Erythroblast (primary cell): ENCODE results near the gene ALG2.

Experiments
- GATA1 ChIP-seq: IDR thresholded peaks from 2 replicates; pipeline ENCODE4 v1.6.1; 2011; ENCODE audit warnings: low read depth, mild to moderate bottlenecking, control low read depth, low read length, moderate library complexity
- POLR2A ChIP-seq: IDR thresholded peaks from 2 replicates; pipeline ENCODE4 v1.6.1; 2011; ENCODE audit warnings: mild to moderate bottlenecking, low read length

GRCh38 chr9:99253772-99254431 lies 32.2 kb upstream of the ALG2 start:
- no peak for TF ChIP-seq POLR2A
- TF ChIP-seq GATA1 = no peak
